Measurements from ENCODE around the gene NKPD1. TPM values are rescaled to one million over a fixed set of nuclear protein-coding genes. Genes with fewer than 3 reads are reported as not detected.
A peak's percentile ranks its signal among the peaks of the same experiment; 100 is the strongest.

The NKPD1 gene
- total RNA-seq, 4 donors from 2014 or later, result 0.16 TPM; not detected in 3

GRCh38 chr19:45200568-45200967, 39.8 kb upstream of the NKPD1 start:
- no peak for ATAC-seq
- DNase-seq, result no peak
- Histone ChIP-seq H3K4me1 (no peaks in the 10 kb centered on the region), H3K36me3 (no peaks in the 10 kb centered on the region), H3K4me3 (no peak overlapping the region), H3K27ac (no peak overlapping the region), H3K9me3 (no peaks in the 10 kb centered on the region), H3K27me3 (no peaks in the 10 kb centered on the region)
- in situ Hi-C loops (cut with MboI; ENCODE audit: low sequenced_read_pairs in 4 of 4) (loop anchor here in 1 of 4 donors (5.0 kb wide), 1 partner anchor 37 kb away; no protein-coding TSS in a partner anchor), intact Hi-C loops (cut with DNase I; ENCODE audit: low total_unique reads) (no loop called here)
- TF ChIP-seq POLR2A (IDR thresholded peaks at IDR 0.05) (no peak), CTCF (IDR thresholded peaks at IDR 0.05 in 4 of 5, conservative IDR thresholded peaks at IDR 0.05 in 1 of 5) (peak in 3 of 5 experiments; percentile 13 to 20 (median 15))

- intact Hi-C loops (cut with DNase I; ENCODE audit: low total_unique reads), result loop anchor here (5.0 kb wide), 1 partner anchor 52 kb away; the partner anchor contains the start of gene EXOC3L2
- in situ Hi-C loops (cut with MboI; ENCODE audit: low sequenced_read_pairs in 4 of 4), result no loop called here
- no peak for ATAC-seq
Observed at GRCh38 chr19:45195764-45196163, 35.0 kb upstream of the NKPD1 start.

GRCh38 chr19:45191375-45191774, 30.6 kb upstream of the NKPD1 start:
- no peak for DNase-seq
- Histone ChIP-seq H3K27ac (no peak overlapping the region), H3K36me3 (no peaks in the 10 kb centered on the region), H3K9me3 (no peaks in the 10 kb centered on the region), H3K4me3 (no peak overlapping the region), H3K4me1 (no peaks in the 10 kb centered on the region), H3K27me3 (no peaks in the 10 kb centered on the region)
- in situ Hi-C loops (cut with MboI; ENCODE audit: low sequenced_read_pairs in 4 of 4) (no loop called here), intact Hi-C loops (cut with DNase I; ENCODE audit: low total_unique reads) (no loop called here)
- ATAC-seq, result no peak
- TF ChIP-seq CTCF (IDR thresholded peaks at IDR 0.05 in 4 of 5, conservative IDR thresholded peaks at IDR 0.05 in 1 of 5) (no peak), POLR2A (IDR thresholded peaks at IDR 0.05) (no peak)

More at GRCh38 chr19:45195764-45196163, 35.0 kb upstream of the NKPD1 start:
- Histone ChIP-seq H3K27me3 (no peaks in the 10 kb centered on the region), H3K36me3 (no peaks in the 10 kb centered on the region), H3K9me3 (no peaks in the 10 kb centered on the region), H3K27ac (no peak overlapping the region), H3K4me3 (no peak overlapping the region), H3K4me1 (no peaks in the 10 kb centered on the region)
- TF ChIP-seq POLR2A (IDR thresholded peaks at IDR 0.05) (no peak), CTCF (IDR thresholded peaks at IDR 0.05 in 4 of 5, conservative IDR thresholded peaks at IDR 0.05 in 1 of 5) (no peak)
- DNase-seq, result no peak

GRCh38 chr19:45189971-45190370, 29.2 kb upstream of the NKPD1 start:
- intact Hi-C loops (cut with DNase I; ENCODE audit: low total_unique reads) (no loop called here), in situ Hi-C loops (cut with MboI; ENCODE audit: low sequenced_read_pairs in 4 of 4) (no loop called here)
- Histone ChIP-seq H3K36me3 (no peaks in the 10 kb centered on the region), H3K4me3 (no peak overlapping the region), H3K27ac (no peak overlapping the region), H3K27me3 (no peaks in the 10 kb centered on the region), H3K9me3 (no peaks in the 10 kb centered on the region), H3K4me1 (no peaks in the 10 kb centered on the region)
- ATAC-seq, result no peak
- no peak for DNase-seq
- TF ChIP-seq CTCF (IDR thresholded peaks at IDR 0.05 in 4 of 5, conservative IDR thresholded peaks at IDR 0.05 in 1 of 5) (no peak), POLR2A (IDR thresholded peaks at IDR 0.05) (no peak)

Measured in gastrocnemius medialis (tissue), 4 donors.